ENCODE data around the gene N4BP2L2.

DNA sequence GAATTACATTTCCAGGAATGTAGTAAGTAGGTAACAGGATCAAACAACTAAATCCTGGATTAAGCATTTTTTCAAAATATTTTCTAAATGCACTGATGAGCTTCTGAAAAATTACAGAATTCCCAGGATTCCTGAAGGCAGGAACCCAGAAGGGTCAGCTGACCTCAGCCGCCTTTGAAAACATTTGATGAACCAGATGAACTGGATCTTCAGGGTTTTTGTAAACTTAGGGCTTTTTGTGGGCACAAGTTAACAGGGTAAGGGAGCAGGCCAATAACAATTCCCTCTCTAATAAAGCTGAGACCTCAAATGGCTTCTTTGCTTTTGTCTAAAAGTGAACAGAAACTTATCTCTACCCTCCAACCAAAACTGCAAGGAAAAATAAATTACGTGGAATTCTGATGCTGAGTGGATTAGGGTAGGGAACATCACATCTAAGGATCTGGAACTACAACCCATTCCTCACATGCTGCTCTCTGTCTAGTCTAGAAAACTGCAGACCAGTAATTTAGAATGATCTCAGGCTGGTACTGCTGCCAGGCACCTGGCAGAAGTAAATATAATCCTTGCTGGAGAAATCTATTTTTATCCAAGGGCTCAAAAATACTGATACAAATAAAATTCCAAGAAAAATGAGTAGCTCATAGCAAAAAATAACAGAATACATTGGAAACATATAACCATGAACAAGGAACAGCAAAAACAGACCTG, 62.4 kb downstream of the N4BP2L2 start:
- TF ChIP-seq POLR2A (IDR thresholded peaks at IDR 0.05; ENCODE audit: low read depth, low read length) (no peak), TAF1 (IDR thresholded peaks at IDR 0.05; ENCODE audit: low read depth, low read length) (no peak), POLR2AphosphoS5 (IDR thresholded peaks at IDR 0.05; ENCODE audit: low read depth, low read length) (no peak), POU2F2 (IDR thresholded peaks at IDR 0.05; ENCODE audit: low read depth, low read length) (no peak), SPI1 (IDR thresholded peaks at IDR 0.05; ENCODE audit: low read depth, low read length) (no peak)

All from GM12891 (cell line).